H1 (cell line): ENCODE data around the gene BRS3. TPM values are rescaled to one million over a fixed set of nuclear protein-coding genes. Genes with fewer than 3 reads are reported as not detected.

Experiments used
- CTCF ChIA-PET: fragments of 300-600 bp; sonication (Branson Sonifier 250); formaldehyde crosslinking; loops from one replicate; lab custom pipeline; 2021; ENCODE audit not compliant: partially characterized antibody; lab: Charles Lee
- POLR2A ChIA-PET: fragments of 300-600 bp; sonication (Branson Sonifier 250); formaldehyde crosslinking; loops from one replicate; lab custom pipeline; 2021; ENCODE audit warnings: inconsistent platforms; ENCODE audit not compliant: partially characterized antibody; lab: Charles Lee
- DNase-seq, 2 experiments: peaks; one replicate each; pipeline versions ENCODE4 v3.0.0 to v3.0.0-alpha.2; 2010 to 2022; ENCODE audit warnings: low spot score in 2 of 2, low read depth in 1 of 2, mixed read lengths in 1 of 2
- FAIRE-seq: peaks from 2 replicates; lab custom pipeline; 2011; peaks lifted over from hg19 to GRCh38; lab: Jason Lieb, UNC
- H2AFZ ChIP-seq: 2 replicates; pipeline ENCODE4 v1.8.1; 2012; ENCODE audit warnings: low read length, inconsistent platforms
- H2AK5ac ChIP-seq: 2 replicates; pipeline ENCODE4 v1.6.1; 2013; ENCODE audit warnings: low read depth, low read length
- H2BK120ac ChIP-seq: replicated peaks from 2 replicates; pipeline ENCODE3; 2013; ENCODE audit warnings: low read depth, low read length, inconsistent platforms
- H2BK12ac ChIP-seq: 2 replicates; pipeline ENCODE4 v1.6.1; 2013; ENCODE audit warnings: low read depth, low read length
- H2BK15ac ChIP-seq: 2 replicates; pipeline ENCODE4 v1.6.1; 2013; ENCODE audit warnings: low read length
- H2BK20ac ChIP-seq: 2 replicates; pipeline ENCODE4 v1.6.1; 2013; ENCODE audit warnings: low read length
- H2BK5ac ChIP-seq: 2 replicates; pipeline ENCODE4 v1.6.1; 2013; ENCODE audit warnings: low read depth, low read length
- H3K14ac ChIP-seq: 2 replicates; pipeline ENCODE4 v1.6.1; 2013; ENCODE audit warnings: inconsistent platforms; ENCODE audit not compliant: insufficient read length
- H3K18ac ChIP-seq: 2 replicates; pipeline ENCODE4 v1.6.1; 2013; ENCODE audit warnings: low read length; ENCODE audit errors: extremely low read depth
- H3K23ac ChIP-seq: 2 replicates; pipeline ENCODE4 v1.6.1; 2013; ENCODE audit warnings: inconsistent platforms; ENCODE audit not compliant: insufficient read length
- H3K23me2 ChIP-seq: 2 replicates; pipeline ENCODE4 v1.6.1; 2013; ENCODE audit warnings: low read depth, low read length
- H3K27ac ChIP-seq: 2 replicates; pipeline ENCODE4 v1.6.1; 2011; ENCODE audit warnings: low read depth, low read length, inconsistent platforms
- H3K27me3 ChIP-seq, 4 experiments: replicated peaks in 1 of 4; 1 replicate in 1 of 4; 2 replicates in 3 of 4; pipeline versions ENCODE4 v1.6.1 to v1.8.1; 2011 to 2013; ENCODE audit warnings: low read length in 3 of 4, mild to moderate bottlenecking in 3 of 4, inconsistent platforms in 2 of 4, mixed read lengths in 2 of 4, moderate library complexity in 1 of 4; ENCODE audit not compliant: control insufficient read depth in 3 of 4, insufficient read depth in 3 of 4; ENCODE audit errors: extremely low read depth in 1 of 4
- H3K36me3 ChIP-seq, 4 experiments: 2 replicates each; pipeline versions ENCODE4 v1.6.1 to v1.8.1; 2011 to 2013; ENCODE audit warnings: mild to moderate bottlenecking in 4 of 4, low read length in 3 of 4, moderate library complexity in 2 of 4, control low read depth in 1 of 4, inconsistent platforms in 1 of 4; ENCODE audit not compliant: insufficient read depth in 4 of 4, control insufficient read depth in 2 of 4
- H3K4ac ChIP-seq: replicated peaks from 2 replicates; pipeline ENCODE3; 2013; ENCODE audit warnings: low read length, low read depth, mixed read lengths, inconsistent platforms; ENCODE audit not compliant: insufficient read length
- H3K4me1 ChIP-seq, 4 experiments: replicated peaks in 1 of 4; 1 replicate in 1 of 4; 2 replicates in 3 of 4; pipeline versions ENCODE4 v1.6.1 to v1.8.1; 2011 to 2013; ENCODE audit warnings: low read length in 3 of 4, inconsistent platforms in 2 of 4, mixed read lengths in 1 of 4; ENCODE audit not compliant: insufficient read depth in 4 of 4, control insufficient read depth in 3 of 4
- H3K4me2 ChIP-seq, 2 experiments: 2 replicates each; pipeline versions ENCODE4 v1.6.1 to v1.8.1; 2011 to 2013; ENCODE audit warnings: low read depth in 2 of 2, low read length in 2 of 2, control low read depth in 1 of 2, inconsistent platforms in 1 of 2, mild to moderate bottlenecking in 1 of 2; ENCODE audit not compliant: insufficient read depth in 1 of 2
- H3K4me3 ChIP-seq, 4 experiments: fragments of 200-600, 300-600 bp in 1 of 4; sonication (generic), shearing (Covaris generic), sonication (Bioruptor Twin) in 1 of 4; 2 replicates each; pipeline versions ENCODE4 v1.5.1 to v1.8.1; 2011 to 2016; ENCODE audit warnings: low read length in 4 of 4, low read depth in 3 of 4, control low read depth in 2 of 4, inconsistent platforms in 2 of 4, mild to moderate bottlenecking in 2 of 4, mixed read lengths in 1 of 4, moderate library complexity in 1 of 4; ENCODE audit not compliant: insufficient read depth in 2 of 4; ENCODE audit errors: extremely low read depth in 1 of 4
- H3K56ac ChIP-seq: replicated peaks from 2 replicates; pipeline ENCODE3; 2013; ENCODE audit warnings: low read depth, mild to moderate bottlenecking, mixed read lengths, low read length, inconsistent platforms; ENCODE audit not compliant: insufficient read length
- H3K79me1 ChIP-seq: 2 replicates; pipeline ENCODE4 v1.6.1; 2013; ENCODE audit warnings: low read depth, low read length, control low read depth
- H3K79me2 ChIP-seq, 2 experiments: 2 replicates each; pipeline versions ENCODE4 v1.6.1 to v1.8.1; 2012 to 2013; ENCODE audit warnings: low read length in 2 of 2, mild to moderate bottlenecking in 2 of 2, inconsistent platforms in 1 of 2; ENCODE audit not compliant: insufficient read depth in 2 of 2, control insufficient read depth in 1 of 2
- H3K9ac ChIP-seq, 4 experiments: replicated peaks in 1 of 4; 1 replicate in 1 of 4; 2 replicates in 3 of 4; pipeline versions ENCODE4 v1.6.1 to v1.8.1; 2011 to 2013; ENCODE audit warnings: low read depth in 3 of 4, low read length in 3 of 4, control low read depth in 2 of 4, mild to moderate bottlenecking in 2 of 4, moderate library complexity in 2 of 4, inconsistent platforms in 1 of 4; ENCODE audit errors: extremely low read depth in 1 of 4
- H3K9me3 ChIP-seq, 2 experiments: 2 replicates each; pipeline versions ENCODE4 v1.6.1 to v1.8.1; 2012 to 2013; ENCODE audit warnings: mild to moderate bottlenecking in 2 of 2, moderate library complexity in 2 of 2, control low read depth in 1 of 2, inconsistent platforms in 1 of 2, low read depth in 1 of 2, low read length in 1 of 2, mixed read lengths in 1 of 2; ENCODE audit not compliant: insufficient read depth in 2 of 2
- H4K20me1 ChIP-seq, 2 experiments: replicated peaks in 1 of 2; 2 replicates each; pipeline versions ENCODE3 to v1.8.1; 2011 to 2013; ENCODE audit warnings: inconsistent platforms in 2 of 2, low read length in 2 of 2, mild to moderate bottlenecking in 1 of 2; ENCODE audit not compliant: insufficient read depth in 2 of 2, control insufficient read depth in 1 of 2
- H4K5ac ChIP-seq: 2 replicates; pipeline ENCODE4 v1.6.1; 2013; ENCODE audit warnings: low read length, low read depth, mixed read lengths, inconsistent platforms; ENCODE audit not compliant: insufficient read length
- H4K8ac ChIP-seq: 2 replicates; pipeline ENCODE4 v1.8.0; 2013; ENCODE audit warnings: mild to moderate bottlenecking, moderate library complexity, low read length, inconsistent platforms; ENCODE audit not compliant: insufficient read depth; ENCODE audit errors: extremely low read depth
- H4K91ac ChIP-seq: replicated peaks from 2 replicates; pipeline ENCODE3; 2013; ENCODE audit warnings: low read length, mixed read lengths, inconsistent platforms; ENCODE audit not compliant: insufficient read length
- ASH2L ChIP-seq: fragments of 200-600, 300-600 bp; sonication (generic); IDR thresholded peaks from one replicate; pipeline ENCODE4 v1.7.1; 2017; ENCODE audit warnings: low read length
- CEBPB ChIP-seq: IDR thresholded peaks from 2 replicates; pipeline ENCODE4 v1.6.1; 2012; ENCODE audit warnings: low read depth, low read length
- CHD2 ChIP-seq: IDR thresholded peaks from 2 replicates; pipeline ENCODE4 v1.6.1; 2012; ENCODE audit warnings: low read length, improper control_type of control experiment
- CTBP2 ChIP-seq: IDR thresholded peaks from 2 replicates; pipeline ENCODE4 v1.7.0; 2011; ENCODE audit warnings: borderline replicate concordance, mild to moderate bottlenecking, moderate library complexity, mixed read lengths, low read length; ENCODE audit not compliant: insufficient read depth, insufficient read length
- FOSL1 ChIP-seq: IDR thresholded peaks from 2 replicates; pipeline ENCODE4 v1.6.1; 2011; ENCODE audit warnings: mild to moderate bottlenecking, low read depth, low read length, moderate library complexity; ENCODE audit not compliant: insufficient read depth
- HDAC6 ChIP-seq: IDR thresholded peaks from one replicate; pipeline ENCODE4 v1.7.1; 2012; ENCODE audit warnings: low read depth, mild to moderate bottlenecking, inconsistent platforms, low read length, moderate library complexity
- RBBP5 ChIP-seq: IDR thresholded peaks from 2 replicates; pipeline ENCODE4 v1.7.1; 2012; ENCODE audit warnings: low read depth, mild to moderate bottlenecking, inconsistent platforms, low read length, moderate library complexity, borderline replicate concordance
- RXRA ChIP-seq: IDR thresholded peaks from 2 replicates; pipeline ENCODE4 v1.6.1; 2011; ENCODE audit warnings: low read depth, mild to moderate bottlenecking, low read length, moderate library complexity; ENCODE audit not compliant: insufficient read depth
- SIN3A ChIP-seq, 2 experiments: IDR thresholded peaks in 1 of 2; conservative IDR thresholded peaks in 1 of 2; 2 replicates each; pipeline ENCODE4 v1.6.1; 2011 to 2012; ENCODE audit warnings: low read length in 2 of 2, improper control_type of control experiment in 1 of 2, low read depth in 1 of 2, mild to moderate bottlenecking in 1 of 2
- SP1 ChIP-seq: IDR thresholded peaks from 2 replicates; pipeline ENCODE4 v1.6.1; 2011; ENCODE audit warnings: low read depth, low read length
- SRF ChIP-seq: IDR thresholded peaks from 2 replicates; pipeline ENCODE4 v1.6.1; 2011; ENCODE audit warnings: mild to moderate bottlenecking, low read depth, low read length, moderate library complexity
- TAF7 ChIP-seq: optimal IDR thresholded peaks from 2 replicates; pipeline ENCODE3; 2011; ENCODE audit warnings: low read depth, mild to moderate bottlenecking, inconsistent platforms, low read length, moderate library complexity, borderline replicate concordance
- TCF12 ChIP-seq: IDR thresholded peaks from 2 replicates; pipeline ENCODE4 v1.6.1; 2011; ENCODE audit warnings: low read depth, mild to moderate bottlenecking, low read length
- YY1 ChIP-seq: IDR thresholded peaks from 2 replicates; pipeline ENCODE4 v1.6.1; 2011; ENCODE audit warnings: low read depth, mild to moderate bottlenecking, low read length
- WGBS, 2 experiments: shearing (Covaris generic) in 1 of 2; methylation state at CpG; one replicate each; pipeline versions ENCODE4 v1.1.6 to v1.1.7; 2013 to 2015; ENCODE audit warnings: low lambda C conversion rate in 2 of 2, mixed read lengths in 2 of 2, inconsistent platforms in 1 of 2, low coverage in 1 of 2, missing lambda C conversion rate in 1 of 2; ENCODE audit not compliant: insufficient replicate concordance in 2 of 2, insufficient coverage in 1 of 2, insufficient read length in 1 of 2; ENCODE audit errors: extremely low coverage in 1 of 2, missing lambda C conversion rate in 1 of 2; 5-methylcytosine and 5-hydroxymethylcytosine counted together
- polyA plus RNA-seq, 7 experiments: library from polyadenylated mRNA; depleted of rRNA in 3 of 7; stranded (reverse) in 5 of 7; unstranded in 2 of 7; fragments of >200 nt in 5 of 7; fragments of 200-250 nt in 2 of 7; gene quantifications; 1 replicate in 5 of 7; 2 replicates in 1 of 7; 4 replicates in 1 of 7; pipeline versions ENCODE4 v1.2.1 to v1.2.3, GENCODE V29; 2011 to 2013; ENCODE audit warnings: missing spikeins in 2 of 7, mixed read lengths in 2 of 7
- total RNA-seq: library from RNA; stranded (reverse); fragmentation: NEBNext Ultra II Directional; extraction: Animal tissue kit (Norgen Biotek cat#: 25700); gene quantifications from 2 replicates; pipeline ENCODE4 v1.2.1, GENCODE V29; 2021

Gene BRS3
- total and polyA plus RNA-seq, 2 of the 8 experiments (the other 6 are each of a cell fraction or from before 2014, with no cell fraction given), result not detected

GRCh38 chrX:136446208-136446607 is 41.5 kb upstream of the BRS3 start:
- Histone ChIP-seq H3K4me1 (no peaks in the 10 kb centered on the region), H3K36me3 (no peaks in the 10 kb centered on the region), H3K79me1 (no peaks in the 10 kb centered on the region), H4K8ac (no peak overlapping the region), H3K23ac (no peak overlapping the region), H2BK120ac (no peak overlapping the region), H4K20me1 (no peaks in the 10 kb centered on the region), H2AK5ac (no peak overlapping the region), H3K79me2 (no peaks in the 10 kb centered on the region), H2BK5ac (no peak overlapping the region), H2BK15ac (no peak overlapping the region), H3K23me2 (no peaks in the 10 kb centered on the region), H3K18ac (no peak overlapping the region), H4K91ac (no peak overlapping the region), H3K4ac (no peak overlapping the region), H3K4me2 (no peak overlapping the region), H3K4me3 (no peak overlapping the region), H3K9ac (no peak overlapping the region), H2AFZ (no peak overlapping the region), H3K27ac (no peak overlapping the region), H4K5ac (no peak overlapping the region), H2BK12ac (no peak overlapping the region), H3K56ac (no peak overlapping the region), H3K14ac (no peak overlapping the region), H3K9me3 (peaks cover 0 to 2% of the 10 kb centered on the region in 2 experiments; a peak in 1 of 4 replicates), H2BK20ac (no peak overlapping the region), H3K27me3 (no peaks in the 10 kb centered on the region)
- ChIA-PET CTCF (no interaction called here), POLR2A (no interaction called here)
- DNase-seq, result no peak
- no peak for TF ChIP-seq CTBP2
- TF ChIP-seq YY1, result no peak
- TF ChIP-seq CHD2, result no peak
- TF ChIP-seq RBBP5, result no peak
- TF ChIP-seq ASH2L, result no peak
- TF ChIP-seq CEBPB, result no peak
- no peak for TF ChIP-seq RXRA
- TF ChIP-seq SP1, result no peak
- TF ChIP-seq TCF12, result no peak
- TF ChIP-seq HDAC6, result no peak
- no peak for TF ChIP-seq TAF7
- TF ChIP-seq FOSL1, result no peak
- TF ChIP-seq SIN3A (conservative IDR thresholded peaks at IDR 0.05 in 1 of 2, IDR thresholded peaks at IDR 0.05 in 1 of 2; ENCODE audit: low read depth in 1 of 2, low read length in 2 of 2), result no peak
- TF ChIP-seq SRF, result no peak
- 92% methylated on average over 5 of the region's 6 CpGs; no CpG with 5 or more reads in 1 of the 2 experiments for WGBS, 2 experiments
- no peak for FAIRE-seq
